Stimulated activated CD4-positive, alpha-beta T cell treated with anti-CD3 and anti-CD28 coated beads, Interleukin-4, amount 100 ng/mL, for 4 hours (primary cell): ENCODE data around the gene PITPNB.

Experiments
- DNase-seq, 2 experiments: peaks; one replicate each; pipeline ENCODE4 v3.0.0-alpha.2; 2020

Gene PITPNB

DNA sequence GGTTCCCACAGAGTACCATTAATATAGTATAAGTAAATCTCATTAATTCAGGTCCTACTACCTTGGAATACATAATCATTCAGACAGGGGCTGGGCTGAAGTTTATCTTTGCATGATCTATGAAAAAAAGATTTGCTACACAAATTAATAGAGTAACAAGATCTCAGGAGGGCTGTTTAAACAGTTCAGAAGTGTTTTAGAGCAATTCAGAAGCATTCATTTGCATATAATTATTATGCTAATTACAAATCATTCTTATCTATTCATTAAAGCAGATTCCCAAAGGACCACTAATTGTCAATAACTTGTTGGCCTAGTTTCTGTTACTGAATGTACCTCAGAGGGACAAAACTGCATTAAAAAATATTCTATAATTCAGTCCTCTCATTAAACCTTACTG is 40.5 kb downstream of the PITPNB start:
- DNase-seq: no peak

DNA sequence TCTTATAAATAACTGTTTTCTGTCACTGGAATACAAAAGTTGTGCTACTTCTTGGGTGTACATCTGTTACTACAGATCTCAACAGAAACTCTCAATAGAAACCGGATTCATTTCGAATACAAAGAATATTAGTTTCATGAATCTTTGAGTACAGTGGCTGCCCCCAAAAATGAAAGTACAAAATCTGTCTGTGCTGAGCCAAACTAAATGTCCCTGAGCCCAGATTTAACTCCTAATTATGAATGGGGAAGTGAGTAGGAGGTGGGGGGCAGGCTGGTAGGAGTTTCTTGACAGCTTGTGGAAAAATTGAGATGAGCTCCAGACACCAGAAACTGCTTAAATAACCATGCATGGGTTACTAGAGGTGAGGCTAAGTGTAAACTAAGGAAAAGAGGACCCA is 41.6 kb downstream of the PITPNB start:
- no peak for DNase-seq

DNA sequence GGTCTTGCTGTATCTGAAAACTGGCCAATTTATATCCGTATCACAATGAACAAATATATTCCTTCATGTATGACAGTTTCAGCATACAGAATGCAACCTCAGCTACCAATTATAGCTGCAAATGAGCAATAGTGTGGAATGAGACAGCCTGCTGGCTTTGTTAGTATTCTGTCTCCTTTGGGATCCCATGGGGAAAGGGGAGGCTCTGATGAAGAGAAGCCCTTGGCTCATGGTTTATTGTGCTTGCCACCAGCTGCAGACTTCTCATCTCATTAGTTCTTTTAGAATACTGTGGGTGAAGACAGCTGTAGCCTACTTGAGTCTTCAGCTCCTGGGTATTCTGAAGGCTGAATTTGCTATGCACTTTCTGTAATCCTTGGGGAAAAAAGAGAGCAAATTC is 42.4 kb downstream of the PITPNB start:
- no peak for DNase-seq

DNA sequence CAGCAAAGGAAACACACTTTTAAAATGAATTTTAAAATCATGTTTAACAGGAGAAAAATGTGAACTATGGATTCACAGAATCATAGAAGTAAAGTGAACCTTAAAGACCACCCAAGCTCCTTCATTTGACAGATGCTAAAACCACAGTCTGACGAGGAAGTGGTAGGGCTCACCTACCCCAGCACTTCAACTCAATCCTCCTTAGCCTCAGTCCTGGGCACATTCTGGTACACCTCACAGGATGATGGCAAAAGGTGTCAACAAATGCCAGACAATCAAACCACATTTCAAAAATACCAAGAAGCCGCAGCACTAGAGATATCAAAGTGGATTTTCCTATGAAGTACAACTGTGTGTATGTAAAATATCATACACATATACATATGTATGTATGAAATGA is 43.1 kb downstream of the PITPNB start:
- DNase-seq: no peak

DNA sequence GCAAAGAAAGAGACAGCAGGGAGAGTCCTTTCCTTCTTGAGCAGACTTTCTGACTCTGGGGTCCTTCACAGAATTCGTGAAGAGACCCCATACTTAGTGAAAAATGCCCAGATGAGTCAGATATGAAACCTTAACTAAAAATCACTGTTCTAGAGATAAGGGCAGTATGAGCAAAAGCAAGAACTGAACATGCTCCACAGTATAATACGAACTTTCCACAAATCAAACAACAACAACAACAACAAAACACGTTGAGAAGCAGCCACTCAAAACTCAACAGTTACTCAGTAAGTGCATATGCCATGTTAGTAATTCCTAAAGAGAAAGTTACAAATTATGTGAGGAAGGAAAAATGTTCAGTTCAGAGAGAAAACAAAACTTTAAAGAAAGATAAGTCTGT is 44.3 kb downstream of the PITPNB start:
- DNase-seq: no peak

DNA sequence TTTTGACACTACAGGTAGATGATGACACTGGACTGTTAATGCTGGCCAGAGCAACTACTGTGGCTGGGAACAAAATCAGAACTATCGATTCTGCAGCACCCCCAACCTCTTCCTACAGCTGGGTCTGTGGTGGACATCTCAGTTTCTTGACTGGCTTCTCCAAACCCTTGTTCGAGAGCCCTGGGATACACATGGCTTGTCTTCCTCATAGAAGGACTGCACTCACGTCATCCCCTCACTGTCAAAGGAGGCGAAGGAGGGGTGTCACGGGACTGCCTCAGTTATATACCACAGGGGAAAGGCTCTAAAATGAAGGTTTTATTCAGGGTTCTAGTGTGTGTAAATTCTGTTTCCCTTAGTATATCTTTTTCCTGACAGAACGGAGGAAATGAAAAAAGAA is 44.9 kb downstream of the PITPNB start:
- DNase-seq: no peak

DNA sequence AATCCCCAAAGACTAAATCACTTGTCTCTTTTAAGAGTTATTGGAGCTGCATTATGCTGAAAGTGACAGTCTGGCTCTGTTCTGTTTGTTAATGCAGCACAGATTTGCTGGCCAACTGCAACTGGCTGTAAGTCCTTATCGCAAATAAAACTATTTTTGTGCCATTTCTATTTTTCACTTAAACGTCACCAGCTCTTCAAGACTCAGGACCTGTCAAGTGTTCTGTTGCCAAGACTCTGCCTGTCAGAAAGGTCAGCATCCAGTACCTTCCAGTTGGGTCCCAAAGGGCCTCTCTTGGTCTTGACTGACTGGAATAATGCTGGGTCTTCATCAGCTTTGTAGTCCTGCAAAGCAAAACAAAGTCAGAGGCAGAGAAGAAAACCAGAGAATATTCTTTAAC is 45.6 kb downstream of the PITPNB start:
- DNase-seq: no peak

DNA sequence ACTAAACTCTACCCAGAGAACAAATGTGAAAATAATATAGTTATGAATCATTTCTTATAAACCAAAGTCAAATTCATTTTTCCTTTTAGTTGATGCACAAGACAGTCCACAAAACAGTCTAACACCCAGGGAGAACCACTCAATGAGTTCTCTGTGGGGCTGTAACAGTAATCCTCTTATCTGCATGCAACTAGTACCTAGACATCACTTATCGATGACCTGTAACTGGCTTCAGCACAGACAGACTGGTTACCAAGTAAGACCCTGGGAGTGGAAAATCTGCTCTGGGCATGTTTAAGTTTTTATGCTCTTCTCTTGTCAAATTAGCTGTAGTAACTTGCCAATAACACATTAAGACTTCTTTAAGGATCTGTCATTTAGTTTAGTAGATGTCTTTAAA is 46.6 kb downstream of the PITPNB start:
- no peak for DNase-seq

DNA sequence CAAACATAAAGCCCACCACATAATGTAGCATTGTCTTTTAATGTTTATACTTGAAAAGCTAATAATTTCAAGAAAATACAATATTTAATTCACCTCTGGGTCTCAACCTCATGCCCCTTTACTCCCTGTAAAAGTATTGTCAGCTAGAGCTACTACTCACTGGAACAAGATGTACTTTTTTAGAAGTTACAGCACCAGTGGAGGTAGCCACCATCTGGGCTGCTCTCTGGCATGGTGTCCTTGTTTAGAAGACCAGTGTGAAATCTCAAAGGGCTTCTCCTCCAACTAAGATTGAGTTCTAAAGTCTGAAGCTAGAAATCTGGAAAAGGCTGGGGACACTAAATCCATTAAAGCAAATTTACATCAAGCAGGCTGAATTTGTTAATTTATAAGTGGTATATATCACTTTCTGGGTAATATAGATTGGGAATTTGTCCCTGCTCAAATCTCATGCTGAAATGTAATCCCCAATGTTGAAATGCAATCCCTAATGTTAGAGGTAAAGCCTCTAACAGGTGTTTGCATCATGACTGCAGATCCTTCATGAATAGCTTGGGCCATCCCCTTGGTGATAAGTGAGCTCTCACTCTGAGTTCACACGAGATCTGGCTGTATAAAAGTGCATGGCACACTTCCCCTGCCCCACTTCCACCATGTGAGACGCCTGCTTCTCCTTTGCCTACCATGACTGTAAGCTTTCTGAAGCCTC is 47.6 kb downstream of the PITPNB start:
- no peak for DNase-seq

DNA sequence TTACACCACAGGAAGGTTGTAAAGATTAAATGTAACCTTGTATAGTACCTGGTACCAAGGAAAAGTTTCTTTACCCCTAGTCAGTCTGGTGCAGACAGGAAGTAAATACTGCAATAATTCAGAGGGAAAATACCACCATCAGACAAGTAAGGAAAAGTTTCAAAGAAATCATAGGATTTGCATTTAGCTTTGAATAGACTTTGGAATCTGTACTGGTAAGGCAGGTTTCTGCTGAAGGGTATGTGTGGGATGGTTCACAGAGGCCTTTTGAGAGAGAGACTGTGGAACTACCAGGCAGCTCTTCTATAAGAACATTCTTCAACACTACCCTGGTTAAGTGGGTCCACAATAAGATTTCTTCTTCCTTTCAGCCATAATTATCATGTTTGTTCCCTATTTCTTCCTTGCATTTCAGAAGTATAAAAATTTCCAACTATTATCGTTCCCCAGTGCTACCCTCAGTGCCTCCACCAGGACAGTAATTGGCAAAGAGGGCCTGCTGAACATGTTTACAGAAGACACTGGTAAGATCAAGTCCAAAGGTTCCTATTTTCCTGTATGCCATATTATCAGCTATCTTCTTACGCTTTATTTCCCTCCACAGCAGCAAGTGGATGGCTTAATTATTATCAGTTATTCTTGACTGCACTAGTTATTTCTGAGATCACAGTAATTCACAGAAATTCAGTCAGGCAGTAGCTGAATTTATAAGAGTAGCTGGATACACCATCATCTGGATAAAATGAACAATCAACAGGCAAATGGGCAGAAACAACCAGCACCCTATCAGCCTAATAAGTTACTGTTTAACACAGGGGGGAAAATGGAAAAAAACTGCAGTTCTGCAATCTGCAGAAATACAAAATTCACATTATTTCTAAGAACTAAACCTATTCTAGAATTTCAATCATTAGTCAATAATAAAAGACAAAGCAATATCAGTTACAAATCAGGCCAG is 48.5 kb downstream of the PITPNB start:
- no peak for DNase-seq

DNA sequence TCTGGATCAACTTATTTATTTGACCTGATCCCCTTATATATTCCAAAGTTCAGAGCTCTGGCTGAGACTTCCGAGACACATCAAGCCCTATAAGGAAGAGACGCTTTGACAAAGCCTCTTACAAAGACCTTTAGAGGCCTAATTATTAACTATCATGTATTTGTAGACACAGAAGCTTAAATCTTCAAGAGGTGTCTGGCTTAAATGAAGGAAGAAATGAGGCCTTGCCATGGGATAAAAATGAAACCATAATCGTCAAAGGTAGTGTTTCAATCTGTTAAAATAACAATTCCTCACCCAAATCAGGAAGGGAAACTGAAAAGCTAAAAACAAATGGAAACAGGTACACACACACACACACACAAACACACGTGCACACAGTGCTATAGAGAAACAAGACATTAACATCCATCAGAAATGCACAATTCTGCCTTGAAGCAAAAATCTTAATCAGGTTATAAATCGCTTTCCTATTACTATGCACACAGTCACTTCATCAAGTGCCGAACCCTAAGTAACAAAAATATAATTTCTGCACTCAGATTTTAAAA is 50.2 kb downstream of the PITPNB start:
- DNase-seq: no peak

DNA sequence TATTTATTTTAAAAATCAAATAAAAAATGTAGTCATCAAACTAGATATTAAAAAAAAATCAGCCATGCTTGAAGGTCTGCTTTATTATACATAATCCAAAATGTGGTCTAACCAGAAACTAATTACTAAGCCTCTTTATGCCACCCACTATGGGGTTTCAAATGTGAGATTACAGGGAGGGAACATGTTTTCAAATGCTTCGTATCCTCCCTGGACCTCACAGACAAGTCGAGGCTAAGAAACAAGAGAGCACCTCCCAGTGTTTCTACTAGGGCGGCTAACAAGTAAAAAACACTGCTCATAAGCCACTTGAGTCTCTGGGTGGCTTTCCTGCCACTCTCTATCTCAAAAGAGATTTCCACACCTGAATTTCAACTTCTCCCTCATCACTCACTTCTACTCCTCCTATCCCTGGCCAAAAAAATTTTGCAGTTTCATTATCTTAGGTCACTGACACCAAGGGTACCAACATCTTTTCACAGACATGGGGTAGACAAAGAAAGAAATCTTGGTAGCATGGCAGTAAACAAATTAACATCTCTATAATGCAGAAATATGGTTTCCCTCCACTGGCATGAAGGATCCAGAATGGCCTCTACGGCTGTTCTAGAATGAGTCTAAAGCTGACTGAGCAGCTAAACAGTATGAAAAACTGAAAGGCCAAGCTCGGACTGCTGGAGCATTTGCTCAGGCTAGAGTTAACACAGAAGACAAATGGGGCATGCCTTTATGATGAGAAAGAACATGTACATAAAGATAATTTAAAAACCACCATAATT is 50.9 kb downstream of the PITPNB start:
- no peak for DNase-seq

DNA sequence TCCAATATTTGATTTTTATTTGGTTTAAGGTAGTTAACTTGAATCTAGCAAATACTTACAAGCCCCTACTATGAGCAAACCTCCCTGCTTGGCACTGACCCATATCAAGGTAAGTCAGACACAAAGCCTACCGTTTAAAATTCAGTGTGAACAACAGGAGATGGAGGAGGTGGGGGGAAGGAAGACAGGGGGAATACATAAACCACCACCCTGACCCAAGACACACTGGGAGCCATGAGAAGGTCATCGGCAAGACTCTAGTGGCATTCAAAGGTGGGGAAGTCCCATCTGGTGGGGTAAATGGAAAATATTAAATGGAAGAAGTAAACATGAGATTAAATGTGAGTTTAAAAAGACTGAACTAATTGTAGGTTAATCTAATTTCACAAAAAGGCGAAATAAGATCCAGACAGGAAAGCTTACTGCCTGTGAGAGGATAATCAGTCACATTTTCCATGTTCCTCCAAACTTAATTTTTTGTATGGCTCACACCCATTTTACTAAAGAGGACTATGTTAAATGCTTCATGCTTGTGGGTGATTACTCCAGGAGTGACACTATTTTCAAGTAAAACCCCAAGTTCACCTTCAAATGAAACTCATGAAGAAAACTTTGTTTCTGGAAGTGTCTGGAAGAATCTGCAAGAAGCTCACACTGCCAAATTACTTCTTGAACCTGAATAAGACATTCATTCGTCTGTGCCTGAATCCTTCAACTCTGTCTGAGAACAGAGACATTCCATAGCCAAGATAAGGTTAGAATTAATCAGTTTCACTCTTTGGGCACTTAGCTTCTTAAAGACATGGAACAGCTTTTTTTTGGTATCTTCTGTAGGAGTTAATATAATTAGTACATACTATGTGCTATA is 51.7 kb downstream of the PITPNB start:
- DNase-seq: no peak

DNA sequence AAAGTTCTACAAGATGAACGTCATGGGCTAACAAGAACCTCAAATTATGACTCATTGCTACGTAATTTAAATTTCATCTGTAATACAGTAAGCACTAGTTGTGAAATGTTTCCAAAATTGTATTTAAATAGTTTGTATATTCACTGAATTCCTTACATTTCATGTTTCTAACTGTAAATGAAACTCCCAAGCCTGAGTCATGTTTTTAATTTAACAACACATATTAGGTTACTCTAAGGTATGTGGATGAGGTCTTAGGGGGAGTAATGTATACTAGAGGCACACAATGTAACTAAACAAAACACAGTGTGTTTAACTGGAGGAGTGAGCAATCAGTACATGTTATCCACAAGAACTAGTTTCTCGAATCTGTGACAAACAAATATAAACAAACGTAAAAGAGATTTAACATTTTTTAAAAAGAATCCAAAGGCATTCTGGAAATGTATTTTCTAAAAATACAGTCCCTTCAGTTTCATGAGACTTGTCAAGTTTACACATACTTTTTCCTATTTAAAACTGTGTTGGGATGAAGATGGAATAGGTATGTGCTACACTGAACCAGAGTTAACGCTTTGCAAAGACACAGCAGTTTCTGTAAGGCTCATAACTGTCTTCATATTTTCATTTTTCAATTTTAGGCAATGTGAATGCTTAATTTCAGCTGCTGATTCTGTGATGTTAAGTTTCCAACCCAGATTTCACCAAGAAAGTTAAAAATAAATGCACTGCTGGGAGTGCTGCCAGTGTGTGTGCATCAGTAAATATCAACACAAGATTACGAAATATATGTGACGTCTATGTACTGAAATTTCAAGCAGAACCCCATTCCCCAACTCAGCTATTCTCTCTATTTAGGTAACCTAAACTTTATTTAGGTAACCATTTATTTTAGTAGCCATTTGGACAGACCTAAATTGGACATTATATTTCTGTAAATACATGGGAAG is 52.6 kb downstream of the PITPNB start:
- no peak for DNase-seq

DNA sequence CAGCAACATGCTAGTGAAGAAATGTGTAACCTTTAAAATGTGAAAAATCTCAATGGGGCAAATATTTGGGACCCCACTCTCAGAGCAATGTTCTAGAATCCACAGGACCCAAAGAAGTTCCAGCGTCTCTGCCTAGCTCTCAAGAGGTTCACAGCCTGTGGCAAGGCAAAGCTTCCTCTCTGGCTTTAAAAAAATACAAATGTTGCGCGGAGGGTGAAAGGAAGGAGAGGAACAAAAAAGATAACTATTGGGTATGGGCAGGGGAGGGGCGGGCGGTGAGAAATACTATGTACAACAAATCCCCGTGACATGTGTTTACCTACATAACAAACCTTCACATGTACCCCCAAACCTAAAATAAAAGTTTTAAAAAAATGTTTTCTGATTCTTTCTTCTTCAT is 53.6 kb downstream of the PITPNB start:
- DNase-seq: no peak

DNA sequence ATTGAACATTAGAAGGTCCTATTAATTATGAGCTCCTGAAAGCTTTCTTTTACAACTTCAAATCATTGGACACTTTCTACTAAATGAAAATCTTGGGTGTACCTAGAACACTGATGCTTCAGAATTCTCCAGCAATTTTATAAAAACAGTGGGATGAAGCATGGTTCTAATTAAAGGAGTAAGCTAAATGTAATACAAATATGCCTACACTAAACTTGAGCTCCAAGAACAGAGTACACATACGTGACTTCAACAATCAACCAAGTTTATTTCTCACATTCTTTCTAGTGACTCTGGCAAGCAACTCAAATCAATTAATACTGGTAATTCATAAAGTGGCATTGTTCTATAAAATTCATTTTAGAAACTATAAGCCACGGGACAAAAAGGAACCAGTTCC is 55.5 kb downstream of the PITPNB start:
- no peak for DNase-seq

DNA sequence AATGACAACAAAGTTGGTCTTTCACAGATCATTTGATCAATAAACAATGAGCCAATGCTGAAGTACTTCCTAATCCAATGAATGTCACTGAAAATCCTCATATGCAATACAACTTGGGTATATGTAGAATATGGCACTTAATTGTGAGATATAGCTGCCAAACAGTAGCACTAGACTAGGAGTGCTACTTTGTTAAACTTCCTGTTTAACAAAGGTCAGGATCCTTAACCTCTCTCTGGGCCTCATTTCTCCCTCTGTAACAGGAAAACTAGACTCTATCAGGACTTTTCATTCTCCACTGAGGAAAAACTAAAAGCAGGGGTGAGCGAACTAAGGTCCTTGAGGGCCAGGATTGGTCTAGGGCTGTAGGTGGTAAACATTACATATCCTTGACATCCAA is 56.1 kb downstream of the PITPNB start:
- no peak for DNase-seq

DNA sequence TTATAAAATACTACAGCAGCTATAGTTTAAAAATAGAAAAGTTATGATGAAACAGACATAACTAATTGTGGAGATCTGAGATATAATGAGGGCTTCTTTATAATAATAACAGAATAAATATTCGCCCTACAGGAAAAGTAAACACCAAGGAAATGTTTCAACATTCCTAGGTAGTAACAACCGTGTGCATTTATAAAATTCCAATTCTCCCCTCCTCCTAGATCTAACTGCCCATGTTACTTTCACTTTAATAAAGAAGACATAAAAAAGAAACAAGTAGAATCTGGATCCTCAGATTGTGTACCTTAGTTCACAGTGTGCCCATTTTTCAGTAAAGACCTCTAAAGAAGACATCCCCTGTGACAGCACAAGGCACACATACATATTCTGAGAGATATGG is 59.7 kb downstream of the PITPNB start:
- no peak for DNase-seq

DNA sequence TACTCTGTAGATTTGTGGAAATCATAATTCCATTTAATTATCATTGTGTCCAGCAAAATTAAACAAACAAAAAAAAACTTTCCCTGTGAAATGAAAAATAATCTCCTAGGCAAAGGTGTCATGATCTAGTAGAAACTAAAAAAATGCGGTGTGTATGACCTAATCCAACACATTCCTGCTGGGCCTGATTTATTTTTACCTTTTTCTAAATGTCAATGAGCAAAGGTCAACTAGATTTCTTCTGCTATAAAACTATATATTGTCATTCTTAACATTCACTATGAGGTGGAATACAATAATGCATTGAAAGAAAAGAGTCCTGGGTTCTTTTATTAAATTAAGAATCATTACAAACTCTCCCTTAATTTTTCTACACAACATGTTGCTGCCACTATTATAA is 60.4 kb downstream of the PITPNB start:
- DNase-seq: no peak

DNA sequence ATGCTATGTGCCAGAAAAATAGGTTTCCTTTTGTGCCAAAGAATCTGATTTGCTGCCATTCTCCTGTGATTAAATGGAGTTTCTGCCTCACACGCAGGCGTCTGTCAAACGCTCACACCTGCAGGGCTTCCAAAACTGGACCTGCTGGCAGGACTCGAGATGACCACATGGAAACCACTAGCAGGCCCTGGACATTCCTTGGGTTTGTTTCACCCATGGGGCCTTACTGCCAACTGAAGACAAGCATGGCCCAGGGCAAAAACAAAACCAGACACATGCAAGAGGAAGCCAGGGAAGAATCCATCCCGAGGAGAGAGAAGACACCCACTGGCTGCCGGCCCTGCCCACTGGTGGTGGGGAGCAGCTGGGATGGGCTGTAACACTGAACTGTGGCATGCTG is 61.6 kb downstream of the PITPNB start:
- DNase-seq: no peak

DNA sequence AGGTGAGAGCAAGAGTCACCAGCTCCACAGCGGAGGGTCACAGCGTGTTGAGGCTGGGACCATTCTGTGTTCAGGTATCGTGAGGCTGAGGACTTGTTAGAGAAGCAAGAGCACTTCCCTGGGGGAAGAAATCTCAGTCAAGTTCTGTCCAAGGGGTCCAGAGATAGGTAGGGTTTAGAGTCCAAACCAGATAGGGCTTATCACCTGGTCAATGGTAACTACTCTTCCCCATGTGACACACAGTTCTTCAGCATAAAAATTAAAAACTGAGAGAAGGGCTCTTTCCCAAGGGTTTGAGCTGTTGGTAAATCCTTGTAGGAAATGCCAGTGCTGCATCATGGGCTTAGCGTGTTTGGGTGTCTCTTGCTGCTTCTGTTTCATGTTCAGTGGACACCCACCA is 62.7 kb downstream of the PITPNB start:
- no peak for DNase-seq
